Activated T-helper 1 cell treated with Interleukin-2 at 50 U/mL for 16 hours (primary cell): ENCODE results near the gene BHLHE40.

Source experiments
- DNase-seq: peaks from one replicate; pipeline ENCODE4 v3.0.0-alpha.2; 2020; ENCODE audit warnings: low read depth

Gene BHLHE40

GRCh38 chr3:4983739-4984510 is 4.7 kb downstream of the BHLHE40 start:
- DNase-seq, result peak; percentile 71

GRCh38 chr3:4984511-4984864 is 5.3 kb downstream of the BHLHE40 start:
- no peak for DNase-seq

GRCh38 chr3:4985330-4986174 is 6.3 kb downstream of the BHLHE40 start:
- no peak for DNase-seq

- no peak for DNase-seq
These were observed 7.0 kb downstream of the BHLHE40 start for GRCh38 chr3:4986175-4986781.

GRCh38 chr3:4986782-4987537 is 7.7 kb downstream of the BHLHE40 start:
- peak; percentile 60 for DNase-seq

GRCh38 chr3:4987538-4988296 is 8.5 kb downstream of the BHLHE40 start:
- DNase-seq, result no peak

GRCh38 chr3:4988983-4989834 is 10.0 kb downstream of the BHLHE40 start:
- no peak for DNase-seq

GRCh38 chr3:4990069-4990468 is 10.8 kb downstream of the BHLHE40 start:
- no peak for DNase-seq

- no peak for DNase-seq
These were observed 12.9 kb downstream of the BHLHE40 start for GRCh38 chr3:4992118-4992517.

- no peak for DNase-seq
These were observed 14.3 kb downstream of the BHLHE40 start for GRCh38 chr3:4993276-4994143.

- no peak for DNase-seq
These were observed 15.0 kb downstream of the BHLHE40 start for GRCh38 chr3:4994144-4994730.

- no peak for DNase-seq
These were observed 15.7 kb downstream of the BHLHE40 start for GRCh38 chr3:4994823-4995499.

GRCh38 chr3:4995500-4996053 is 16.3 kb downstream of the BHLHE40 start:
- no peak for DNase-seq

- no peak for DNase-seq
These were observed 17.1 kb downstream of the BHLHE40 start for GRCh38 chr3:4996223-4996765.

- DNase-seq, result no peak
These were observed 17.6 kb downstream of the BHLHE40 start for GRCh38 chr3:4996771-4997291.

- DNase-seq, result no peak
These were observed 18.7 kb downstream of the BHLHE40 start for GRCh38 chr3:4997946-4998345.

- DNase-seq, result no peak
These were observed 20.4 kb downstream of the BHLHE40 start for GRCh38 chr3:4999531-5000184.
